HFFc6 (cell line): ENCODE data around the gene LAMC1. TPM values are rescaled to one million over a fixed set of nuclear protein-coding genes. Genes with fewer than 3 reads are reported as not detected.

Experiments used
- DNase-seq: peaks from one replicate; pipeline ENCODE4 v3.0.0-alpha.2; 2018
- H3K27ac Mint-ChIP-seq: 2 replicates; pipeline ENCODE4 v1.8.0; 2020; ENCODE audit warnings: mild to moderate bottlenecking, mixed read lengths
- H3K27me3 Mint-ChIP-seq: 2 replicates; pipeline ENCODE4 v1.8.0; 2021; ENCODE audit warnings: mild to moderate bottlenecking, moderate library complexity, mixed read lengths; ENCODE audit not compliant: insufficient read depth
- H3K36me3 Mint-ChIP-seq: 2 replicates; pipeline ENCODE4 v1.8.0; 2021; ENCODE audit warnings: low read depth, mixed read lengths
- H3K4me1 Mint-ChIP-seq: 2 replicates; pipeline ENCODE4 v1.8.0; 2020; ENCODE audit warnings: low read depth, mixed read lengths
- H3K4me3 Mint-ChIP-seq: 2 replicates; pipeline ENCODE4 v1.8.0; 2020; ENCODE audit warnings: mild to moderate bottlenecking, moderate library complexity, mixed read lengths
- H3K9me3 Mint-ChIP-seq: 2 replicates; pipeline ENCODE4 v1.8.0; 2020; ENCODE audit warnings: mild to moderate bottlenecking, mixed read lengths
- total RNA-seq, 6 experiments: library from RNA; stranded (reverse); fragmentation: NEBNext Ultra II Directional; extraction: Animal tissue kit (Norgen Biotek cat#: 25700); gene quantifications; 2 replicates in 1 of 6; 3 replicates in 5 of 6; pipeline ENCODE4 v1.2.3, GENCODE V29; 2021
- TF ChIP-seq, protein P1 (sequence below): fragments of 200-600 bp; sonication (generic); IDR thresholded peaks from 2 replicates; pipeline ENCODE4 v1.5.0; 2021; ENCODE audit warnings: antibody characterized with exemption, mild to moderate bottlenecking

Gene LAMC1
- total RNA-seq, 6 experiments from 2014 or later: 352 to 465 (median 393) TPM

DNA sequence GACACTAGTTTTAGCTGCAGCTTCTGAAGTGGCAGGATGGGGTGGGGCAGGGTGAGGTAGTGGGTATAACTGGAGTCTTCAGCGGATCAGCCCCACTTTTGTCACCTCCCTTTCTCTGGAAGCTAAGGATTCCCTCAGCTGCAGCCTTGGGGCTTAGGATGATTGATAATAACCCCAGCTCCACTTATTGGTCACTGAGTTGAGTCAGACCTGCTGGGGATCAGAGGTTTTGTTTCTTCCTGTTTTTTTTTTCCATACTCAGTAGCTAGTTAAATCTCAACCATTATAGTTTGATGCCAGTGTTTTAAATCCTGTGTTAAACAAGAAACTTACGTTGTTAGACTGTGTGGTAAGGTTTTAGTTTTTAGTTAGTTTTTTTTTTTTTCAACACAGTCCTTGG is 57.2 kb downstream of the LAMC1 start:
- H3K4me1 Mint-ChIP-seq: peaks cover 85% of the 10 kb centered on the region
- peak overlapping the region; percentile 15; the same call in 1 of the 2 replicates for H3K4me3 Mint-ChIP-seq
- H3K36me3 Mint-ChIP-seq: peaks cover 30% of the 10 kb centered on the region
- peaks cover 4% of the 10 kb centered on the region; the same call in 1 of the 2 replicates for H3K27me3 Mint-ChIP-seq
- no peaks in the 10 kb centered on the region for H3K9me3 Mint-ChIP-seq
- TF ChIP-seq, protein P1, sequence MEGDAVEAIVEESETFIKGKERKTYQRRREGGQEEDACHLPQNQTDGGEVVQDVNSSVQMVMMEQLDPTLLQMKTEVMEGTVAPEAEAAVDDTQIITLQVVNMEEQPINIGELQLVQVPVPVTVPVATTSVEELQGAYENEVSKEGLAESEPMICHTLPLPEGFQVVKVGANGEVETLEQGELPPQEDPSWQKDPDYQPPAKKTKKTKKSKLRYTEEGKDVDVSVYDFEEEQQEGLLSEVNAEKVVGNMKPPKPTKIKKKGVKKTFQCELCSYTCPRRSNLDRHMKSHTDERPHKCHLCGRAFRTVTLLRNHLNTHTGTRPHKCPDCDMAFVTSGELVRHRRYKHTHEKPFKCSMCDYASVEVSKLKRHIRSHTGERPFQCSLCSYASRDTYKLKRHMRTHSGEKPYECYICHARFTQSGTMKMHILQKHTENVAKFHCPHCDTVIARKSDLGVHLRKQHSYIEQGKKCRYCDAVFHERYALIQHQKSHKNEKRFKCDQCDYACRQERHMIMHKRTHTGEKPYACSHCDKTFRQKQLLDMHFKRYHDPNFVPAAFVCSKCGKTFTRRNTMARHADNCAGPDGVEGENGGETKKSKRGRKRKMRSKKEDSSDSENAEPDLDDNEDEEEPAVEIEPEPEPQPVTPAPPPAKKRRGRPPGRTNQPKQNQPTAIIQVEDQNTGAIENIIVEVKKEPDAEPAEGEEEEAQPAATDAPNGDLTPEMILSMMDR: no peak
- peak overlapping the region; percentile 75 for H3K27ac Mint-ChIP-seq
- DNase-seq: peak; percentile 64

- Mint-ChIP-seq H3K9me3 (no peaks in the 10 kb centered on the region), H3K27ac (peak overlapping the region; percentile 19; the same call in 1 of the 2 replicates), H3K36me3 (peaks cover 27% of the 10 kb centered on the region), H3K4me3 (peak overlapping the region; percentile 35; the same call in 1 of the 2 replicates), H3K27me3 (peaks cover 4% of the 10 kb centered on the region), H3K4me1 (peaks cover 85% of the 10 kb centered on the region)
- TF ChIP-seq, protein P1: no peak
- DNase-seq: no peak
These were observed 58.3 kb downstream of the LAMC1 start for GRCh38 chr1:183081402-183082120.

DNA sequence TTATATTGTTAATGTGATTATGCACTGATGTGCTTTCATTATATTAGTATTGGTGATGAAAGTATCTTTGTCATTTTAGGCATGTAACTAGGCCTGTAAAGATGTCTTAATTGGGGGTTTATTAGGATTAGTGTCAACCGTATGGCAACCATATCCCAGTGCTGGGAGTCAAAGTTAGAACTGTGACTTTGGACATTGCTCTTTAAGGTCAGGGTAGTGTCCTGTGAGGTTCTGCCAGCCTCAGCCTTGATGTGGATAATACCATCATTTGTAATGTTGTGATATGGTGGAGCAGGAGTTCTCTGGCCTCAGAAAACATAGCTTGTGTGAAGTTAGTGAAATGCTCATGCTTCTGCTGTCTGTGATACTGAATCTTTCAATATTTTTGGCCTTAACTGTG is 59.4 kb downstream of the LAMC1 start:
- TF ChIP-seq, protein P1: no peak
- no peak overlapping the region for H3K4me3 Mint-ChIP-seq
- H3K36me3 Mint-ChIP-seq: peaks cover 24% of the 10 kb centered on the region
- peak overlapping the region; percentile 4; the same call in 1 of the 2 replicates for H3K27ac Mint-ChIP-seq
- no peaks in the 10 kb centered on the region for H3K9me3 Mint-ChIP-seq
- peaks cover 4% of the 10 kb centered on the region for H3K27me3 Mint-ChIP-seq
- DNase-seq: no peak
- peaks cover 84% of the 10 kb centered on the region for H3K4me1 Mint-ChIP-seq

DNA sequence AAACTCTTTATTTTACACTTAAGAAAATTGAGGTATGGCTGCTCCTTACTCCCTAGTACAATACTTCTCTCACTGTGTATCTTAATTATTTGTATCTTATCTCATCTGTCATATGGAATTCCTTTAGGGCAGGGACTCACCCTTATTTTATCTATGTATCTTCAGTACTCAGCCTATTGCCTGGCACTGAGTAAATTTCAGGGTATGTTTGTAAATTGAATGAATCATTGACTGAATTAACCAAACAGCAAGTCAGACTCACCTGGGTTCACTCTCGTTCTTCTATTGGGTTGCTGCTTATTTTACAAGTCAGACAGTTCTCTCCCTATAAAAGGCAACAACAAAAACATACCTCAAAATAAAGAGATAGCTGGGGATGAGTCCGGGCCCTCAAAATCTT is 63.8 kb downstream of the LAMC1 start:
- peaks cover 87% of the 10 kb centered on the region for H3K4me1 Mint-ChIP-seq
- DNase-seq: no peak
- H3K36me3 Mint-ChIP-seq: peaks cover 20% of the 10 kb centered on the region
- no peak overlapping the region for H3K4me3 Mint-ChIP-seq
- no peaks in the 10 kb centered on the region; the same call in none of the 2 replicates for H3K27me3 Mint-ChIP-seq
- TF ChIP-seq, protein P1: no peak
- no peaks in the 10 kb centered on the region for H3K9me3 Mint-ChIP-seq
- 0 out of 2 replicates have a peak overlapping the region, but pooled peaks have one; percentile 4 for H3K27ac Mint-ChIP-seq

DNA sequence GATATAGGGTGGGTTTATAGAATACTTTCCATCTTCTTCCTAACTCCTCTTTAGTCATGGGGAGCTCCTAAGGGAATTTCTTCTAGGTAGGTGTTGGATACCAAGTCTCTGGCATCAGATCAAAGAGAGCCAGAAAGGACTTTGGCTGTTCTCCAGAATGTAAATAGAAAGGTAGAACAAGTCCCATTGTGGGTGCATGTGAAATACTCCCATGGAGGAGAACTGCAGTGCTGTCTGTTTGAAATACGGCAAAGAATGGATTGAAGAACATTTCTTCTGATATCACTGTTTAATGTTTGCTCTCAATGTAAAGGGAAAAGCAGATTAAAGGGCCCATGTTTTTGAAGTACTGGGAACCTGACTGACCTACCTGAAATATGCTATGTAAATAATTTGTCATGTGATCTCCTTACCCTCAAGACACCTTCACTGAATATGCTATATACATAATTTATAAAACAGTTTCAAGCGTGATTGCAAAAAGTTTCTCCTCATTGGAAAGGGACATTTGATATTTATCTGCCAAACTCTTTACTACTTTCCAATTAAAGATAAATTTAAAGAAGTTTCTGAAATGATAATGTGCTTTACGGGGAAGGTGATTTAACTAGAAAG is 65.9 kb downstream of the LAMC1 start:
- TF ChIP-seq, protein P1: no peak
- no peak overlapping the region for H3K27ac Mint-ChIP-seq
- no peaks in the 10 kb centered on the region for H3K9me3 Mint-ChIP-seq
- H3K27me3 Mint-ChIP-seq: no peaks in the 10 kb centered on the region; the same call in none of the 2 replicates
- no peak for DNase-seq
- H3K4me3 Mint-ChIP-seq: no peak overlapping the region
- peaks cover 28% of the 10 kb centered on the region for H3K36me3 Mint-ChIP-seq
- peaks cover 95% of the 10 kb centered on the region for H3K4me1 Mint-ChIP-seq
